ENCODE measurements around the gene IFITM1. TPM values are rescaled to one million over a fixed set of nuclear protein-coding genes. Genes with fewer than 3 reads are reported as not detected.
"Not testable (repeated sequence)": the region's sequence is repeated elsewhere in the genome, so short reads cannot be mapped to it uniquely, and the experiment has no call there.

IFITM1 gene
- total and polyA plus RNA-seq, 9 of the 15 experiments (the other 6 are each of a cell fraction or from before 2014, with no cell fraction given), result 691 to 5,579 (median 974) TPM

DNA sequence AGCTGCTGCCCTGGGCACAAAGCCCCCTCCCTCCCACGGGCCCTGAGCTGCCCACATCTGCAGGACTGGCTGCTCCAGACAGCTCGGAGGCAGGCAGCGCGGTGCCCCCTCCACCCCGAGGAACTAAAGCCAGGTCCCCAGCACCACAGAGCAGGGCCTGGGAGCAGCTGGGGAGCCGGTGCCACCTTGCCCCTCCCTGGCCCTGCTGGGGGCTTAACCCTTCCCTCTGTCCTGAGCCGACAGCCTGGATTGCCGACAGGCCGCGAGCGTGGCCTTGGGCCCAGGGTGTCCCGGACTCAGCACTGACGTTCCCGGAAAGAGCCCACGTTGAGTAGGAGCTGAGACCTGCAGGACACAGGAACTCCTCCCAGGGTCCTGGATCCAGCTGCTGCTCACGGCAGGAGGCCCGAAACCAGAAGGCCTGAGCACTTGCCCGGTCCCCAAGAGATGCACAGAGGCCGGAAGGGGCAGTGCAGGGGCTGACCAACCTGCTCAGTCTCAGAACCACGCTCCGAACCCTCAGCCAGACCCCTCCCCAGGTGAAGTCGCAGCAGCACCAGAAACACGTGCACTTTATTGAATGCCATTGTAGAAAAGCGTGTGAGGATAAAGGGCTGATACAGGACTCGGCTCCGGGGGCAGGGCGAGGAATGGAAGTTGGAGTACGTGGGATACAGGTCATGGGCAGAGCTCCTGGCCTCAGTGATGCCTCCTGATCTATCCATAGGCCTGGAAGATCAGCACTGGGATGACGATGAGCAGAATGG lies 5.5 kb downstream of the IFITM1 start:
- peak overlapping the region; percentile 68 to 90 for H3K9ac ChIP-seq (ENCODE audit: insufficient read depth in 1 of 2, low read depth in 2 of 2, low read length in 2 of 2)
- H3K36me3 ChIP-seq (ENCODE audit: control insufficient read depth, insufficient read depth, low read length), result peaks cover 29% of the 10 kb centered on the region; the same call in 1 of the 3 replicates
- H2AFZ ChIP-seq (ENCODE audit: low read depth, low read length); H3K9me3 ChIP-seq (replicated peaks; ENCODE audit: control insufficient read depth, insufficient read depth, low read depth, low read length); FAIRE-seq; in situ Hi-C loops (cut with MboI); H4K20me1 ChIP-seq (replicated peaks; ENCODE audit: control insufficient read depth, insufficient read depth, low read length); H3K9me1 ChIP-seq (ENCODE audit: control insufficient read depth, insufficient read depth, low read length); H3K27me3 ChIP-seq (ENCODE audit: control insufficient read depth in 2 of 2, insufficient read depth in 2 of 2, low read length in 2 of 2); BruUV-seq (replicated peaks); intact Hi-C loops (cut with micrococcal nuclease); CTCF ChIA-PET (ENCODE audit: low intra/inter-chr PET ratio); TF ChIP-seq NR4A1 (CRISPR knock-in tag; IDR thresholded peaks at IDR 0.05): not testable (repeated sequence)
- peaks cover 56% of the 10 kb centered on the region for H3K79me2 ChIP-seq (ENCODE audit: control insufficient read depth, insufficient read depth, low read length)
- POLR2A ChIA-PET, result interaction anchor here (0.6 kb wide), 1 partner anchor 10 kb away, joined by 3 read pairs; no protein-coding TSS in a partner anchor
- DNase-seq (ENCODE audit: extremely low read depth in 1 of 4, low spot score in 3 of 4), result peak in 2 of 4 experiments; percentile 33 to 49
- H3K4me3 ChIP-seq, result peak overlapping the region; percentile 27
- peak overlapping the region; percentile 62; the same call in 2 of the 3 replicates for H3K27ac ChIP-seq (ENCODE audit: extremely low read depth, low read depth, low read length)
- peak overlapping the region; percentile 70 for H3K4me2 ChIP-seq (ENCODE audit: insufficient read depth, low read length)
- ATAC-seq, result peak; percentile 35
- H3K4me1 ChIP-seq (replicated peaks in 1 of 2; ENCODE audit: control insufficient read depth in 2 of 2, insufficient read depth in 2 of 2, low read length in 2 of 2), result peaks cover 15 to 50% of the 10 kb centered on the region in 2 experiments
- 24% methylated on average over 14 of the region's 29 CpGs for WGBS (ENCODE audit: insufficient coverage, low coverage, missing lambda C conversion rate)
- 0 out of 2 replicates have a peak, but pooled peaks have one; percentile 28 for TF ChIP-seq NR4A1 (tag; IDR thresholded peaks at IDR 0.05)
- peak; percentile 66 for TF ChIP-seq POLR2G (IDR thresholded peaks at IDR 0.05; ENCODE audit: low read depth, low read length)
- TF ChIP-seq, protein P1, sequence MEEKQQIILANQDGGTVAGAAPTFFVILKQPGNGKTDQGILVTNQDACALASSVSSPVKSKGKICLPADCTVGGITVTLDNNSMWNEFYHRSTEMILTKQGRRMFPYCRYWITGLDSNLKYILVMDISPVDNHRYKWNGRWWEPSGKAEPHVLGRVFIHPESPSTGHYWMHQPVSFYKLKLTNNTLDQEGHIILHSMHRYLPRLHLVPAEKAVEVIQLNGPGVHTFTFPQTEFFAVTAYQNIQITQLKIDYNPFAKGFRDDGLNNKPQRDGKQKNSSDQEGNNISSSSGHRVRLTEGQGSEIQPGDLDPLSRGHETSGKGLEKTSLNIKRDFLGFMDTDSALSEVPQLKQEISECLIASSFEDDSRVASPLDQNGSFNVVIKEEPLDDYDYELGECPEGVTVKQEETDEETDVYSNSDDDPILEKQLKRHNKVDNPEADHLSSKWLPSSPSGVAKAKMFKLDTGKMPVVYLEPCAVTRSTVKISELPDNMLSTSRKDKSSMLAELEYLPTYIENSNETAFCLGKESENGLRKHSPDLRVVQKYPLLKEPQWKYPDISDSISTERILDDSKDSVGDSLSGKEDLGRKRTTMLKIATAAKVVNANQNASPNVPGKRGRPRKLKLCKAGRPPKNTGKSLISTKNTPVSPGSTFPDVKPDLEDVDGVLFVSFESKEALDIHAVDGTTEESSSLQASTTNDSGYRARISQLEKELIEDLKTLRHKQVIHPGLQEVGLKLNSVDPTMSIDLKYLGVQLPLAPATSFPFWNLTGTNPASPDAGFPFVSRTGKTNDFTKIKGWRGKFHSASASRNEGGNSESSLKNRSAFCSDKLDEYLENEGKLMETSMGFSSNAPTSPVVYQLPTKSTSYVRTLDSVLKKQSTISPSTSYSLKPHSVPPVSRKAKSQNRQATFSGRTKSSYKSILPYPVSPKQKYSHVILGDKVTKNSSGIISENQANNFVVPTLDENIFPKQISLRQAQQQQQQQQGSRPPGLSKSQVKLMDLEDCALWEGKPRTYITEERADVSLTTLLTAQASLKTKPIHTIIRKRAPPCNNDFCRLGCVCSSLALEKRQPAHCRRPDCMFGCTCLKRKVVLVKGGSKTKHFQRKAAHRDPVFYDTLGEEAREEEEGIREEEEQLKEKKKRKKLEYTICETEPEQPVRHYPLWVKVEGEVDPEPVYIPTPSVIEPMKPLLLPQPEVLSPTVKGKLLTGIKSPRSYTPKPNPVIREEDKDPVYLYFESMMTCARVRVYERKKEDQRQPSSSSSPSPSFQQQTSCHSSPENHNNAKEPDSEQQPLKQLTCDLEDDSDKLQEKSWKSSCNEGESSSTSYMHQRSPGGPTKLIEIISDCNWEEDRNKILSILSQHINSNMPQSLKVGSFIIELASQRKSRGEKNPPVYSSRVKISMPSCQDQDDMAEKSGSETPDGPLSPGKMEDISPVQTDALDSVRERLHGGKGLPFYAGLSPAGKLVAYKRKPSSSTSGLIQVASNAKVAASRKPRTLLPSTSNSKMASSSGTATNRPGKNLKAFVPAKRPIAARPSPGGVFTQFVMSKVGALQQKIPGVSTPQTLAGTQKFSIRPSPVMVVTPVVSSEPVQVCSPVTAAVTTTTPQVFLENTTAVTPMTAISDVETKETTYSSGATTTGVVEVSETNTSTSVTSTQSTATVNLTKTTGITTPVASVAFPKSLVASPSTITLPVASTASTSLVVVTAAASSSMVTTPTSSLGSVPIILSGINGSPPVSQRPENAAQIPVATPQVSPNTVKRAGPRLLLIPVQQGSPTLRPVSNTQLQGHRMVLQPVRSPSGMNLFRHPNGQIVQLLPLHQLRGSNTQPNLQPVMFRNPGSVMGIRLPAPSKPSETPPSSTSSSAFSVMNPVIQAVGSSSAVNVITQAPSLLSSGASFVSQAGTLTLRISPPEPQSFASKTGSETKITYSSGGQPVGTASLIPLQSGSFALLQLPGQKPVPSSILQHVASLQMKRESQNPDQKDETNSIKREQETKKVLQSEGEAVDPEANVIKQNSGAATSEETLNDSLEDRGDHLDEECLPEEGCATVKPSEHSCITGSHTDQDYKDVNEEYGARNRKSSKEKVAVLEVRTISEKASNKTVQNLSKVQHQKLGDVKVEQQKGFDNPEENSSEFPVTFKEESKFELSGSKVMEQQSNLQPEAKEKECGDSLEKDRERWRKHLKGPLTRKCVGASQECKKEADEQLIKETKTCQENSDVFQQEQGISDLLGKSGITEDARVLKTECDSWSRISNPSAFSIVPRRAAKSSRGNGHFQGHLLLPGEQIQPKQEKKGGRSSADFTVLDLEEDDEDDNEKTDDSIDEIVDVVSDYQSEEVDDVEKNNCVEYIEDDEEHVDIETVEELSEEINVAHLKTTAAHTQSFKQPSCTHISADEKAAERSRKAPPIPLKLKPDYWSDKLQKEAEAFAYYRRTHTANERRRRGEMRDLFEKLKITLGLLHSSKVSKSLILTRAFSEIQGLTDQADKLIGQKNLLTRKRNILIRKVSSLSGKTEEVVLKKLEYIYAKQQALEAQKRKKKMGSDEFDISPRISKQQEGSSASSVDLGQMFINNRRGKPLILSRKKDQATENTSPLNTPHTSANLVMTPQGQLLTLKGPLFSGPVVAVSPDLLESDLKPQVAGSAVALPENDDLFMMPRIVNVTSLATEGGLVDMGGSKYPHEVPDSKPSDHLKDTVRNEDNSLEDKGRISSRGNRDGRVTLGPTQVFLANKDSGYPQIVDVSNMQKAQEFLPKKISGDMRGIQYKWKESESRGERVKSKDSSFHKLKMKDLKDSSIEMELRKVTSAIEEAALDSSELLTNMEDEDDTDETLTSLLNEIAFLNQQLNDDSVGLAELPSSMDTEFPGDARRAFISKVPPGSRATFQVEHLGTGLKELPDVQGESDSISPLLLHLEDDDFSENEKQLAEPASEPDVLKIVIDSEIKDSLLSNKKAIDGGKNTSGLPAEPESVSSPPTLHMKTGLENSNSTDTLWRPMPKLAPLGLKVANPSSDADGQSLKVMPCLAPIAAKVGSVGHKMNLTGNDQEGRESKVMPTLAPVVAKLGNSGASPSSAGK (IDR thresholded peaks at IDR 0.05), result peak; percentile 71; the same call in 1 of the 2 replicates
- peak; percentile 51 for TF ChIP-seq ZFX (CRISPR knock-in tag; IDR thresholded peaks at IDR 0.05)
- TF ChIP-seq POLR2A (conservative IDR thresholded peaks at IDR 0.05), result peak; percentile 44; the same call in 1 of the 2 replicates
- peak; percentile 66 for TF ChIP-seq RBFOX2 (IDR thresholded peaks at IDR 0.05; ENCODE audit: low read depth, low read length)

Measured in K562 (cell line).